ENCODE data around the gene FHOD3.

FHOD3 gene

DNA sequence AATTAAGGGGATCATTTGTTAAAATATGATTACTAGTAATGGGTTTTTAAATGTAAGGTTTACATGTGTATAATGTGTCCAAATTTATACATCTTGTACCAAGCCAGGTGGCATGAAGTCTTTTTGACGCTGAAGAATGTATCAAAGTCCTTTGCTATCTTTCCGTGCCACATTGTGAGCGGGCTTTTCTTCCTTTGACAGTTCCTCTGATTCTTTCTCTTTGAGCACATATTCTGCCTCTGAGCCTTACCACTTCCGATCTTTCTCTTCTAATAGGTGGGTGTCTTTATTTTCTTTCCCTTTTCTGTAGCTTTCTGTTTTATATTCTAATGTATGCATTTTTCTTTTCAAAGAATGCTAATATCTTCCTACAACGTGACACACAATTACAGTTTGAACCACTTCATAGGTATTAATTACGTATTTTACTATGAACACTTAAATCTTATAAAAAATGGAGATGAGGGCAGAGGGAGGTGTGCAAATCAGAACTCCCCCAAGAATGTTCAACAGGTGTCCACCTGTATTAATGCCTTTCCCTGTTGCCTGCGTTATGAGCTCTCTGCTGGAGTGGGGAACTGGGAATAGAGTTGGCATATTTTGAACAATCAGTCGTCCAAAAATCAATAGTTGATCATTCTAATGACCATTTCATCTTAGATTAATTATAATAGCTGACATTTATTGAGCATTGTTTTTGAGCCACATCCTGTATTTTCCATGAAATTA is 355.8 kb downstream of the FHOD3 start:
- TF ChIP-seq, protein P1, sequence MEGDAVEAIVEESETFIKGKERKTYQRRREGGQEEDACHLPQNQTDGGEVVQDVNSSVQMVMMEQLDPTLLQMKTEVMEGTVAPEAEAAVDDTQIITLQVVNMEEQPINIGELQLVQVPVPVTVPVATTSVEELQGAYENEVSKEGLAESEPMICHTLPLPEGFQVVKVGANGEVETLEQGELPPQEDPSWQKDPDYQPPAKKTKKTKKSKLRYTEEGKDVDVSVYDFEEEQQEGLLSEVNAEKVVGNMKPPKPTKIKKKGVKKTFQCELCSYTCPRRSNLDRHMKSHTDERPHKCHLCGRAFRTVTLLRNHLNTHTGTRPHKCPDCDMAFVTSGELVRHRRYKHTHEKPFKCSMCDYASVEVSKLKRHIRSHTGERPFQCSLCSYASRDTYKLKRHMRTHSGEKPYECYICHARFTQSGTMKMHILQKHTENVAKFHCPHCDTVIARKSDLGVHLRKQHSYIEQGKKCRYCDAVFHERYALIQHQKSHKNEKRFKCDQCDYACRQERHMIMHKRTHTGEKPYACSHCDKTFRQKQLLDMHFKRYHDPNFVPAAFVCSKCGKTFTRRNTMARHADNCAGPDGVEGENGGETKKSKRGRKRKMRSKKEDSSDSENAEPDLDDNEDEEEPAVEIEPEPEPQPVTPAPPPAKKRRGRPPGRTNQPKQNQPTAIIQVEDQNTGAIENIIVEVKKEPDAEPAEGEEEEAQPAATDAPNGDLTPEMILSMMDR (IDR thresholded peaks at IDR 0.05; ENCODE audit: extremely low read depth, missing control alignments), result no peak
- no peak for DNase-seq (ENCODE audit: low spot score)

DNA sequence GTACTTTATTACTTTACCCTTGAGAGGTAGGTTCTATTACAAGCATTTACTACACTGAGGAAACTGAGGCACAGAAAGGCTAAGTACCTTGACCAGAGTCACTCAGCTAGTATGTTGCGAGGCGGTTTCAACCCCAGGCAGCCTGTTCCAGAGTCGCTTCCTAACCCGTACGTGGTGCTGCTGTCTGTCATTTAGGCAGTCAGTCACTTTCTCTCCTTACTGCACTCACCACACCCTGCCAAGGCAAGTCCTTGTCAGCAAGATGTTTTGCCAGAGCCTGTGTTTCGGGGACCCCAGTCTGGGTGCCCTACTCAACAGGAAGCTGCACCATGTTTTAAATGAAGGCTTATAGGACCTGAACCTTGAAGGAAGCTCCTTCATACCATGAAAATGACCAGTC is 356.4 kb downstream of the FHOD3 start:
- TF ChIP-seq, protein P1 (IDR thresholded peaks at IDR 0.05; ENCODE audit: extremely low read depth, missing control alignments), result no peak
- DNase-seq (ENCODE audit: low spot score), result no peak

DNA sequence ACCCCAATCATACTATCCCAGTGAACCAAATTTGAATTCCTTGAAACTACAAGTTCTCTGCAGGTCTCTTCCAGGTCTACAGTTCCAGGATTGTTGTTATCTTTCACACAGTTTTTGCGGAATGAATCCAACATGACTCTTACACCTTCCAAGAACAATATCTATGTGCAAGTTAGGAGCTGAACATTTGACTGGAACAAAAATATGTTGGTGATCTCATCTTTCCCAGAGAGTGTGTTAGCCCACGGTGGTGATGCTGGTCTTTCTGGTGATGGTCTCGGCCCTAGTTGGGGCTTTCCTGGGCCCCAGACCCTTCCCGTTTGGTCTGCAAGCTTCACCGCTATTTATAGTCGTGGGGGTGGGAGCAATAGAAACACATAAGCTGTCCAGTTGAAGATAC is 357.6 kb downstream of the FHOD3 start:
- DNase-seq (ENCODE audit: low spot score), result no peak
- TF ChIP-seq, protein P1 (IDR thresholded peaks at IDR 0.05; ENCODE audit: extremely low read depth, missing control alignments), result no peak

DNA sequence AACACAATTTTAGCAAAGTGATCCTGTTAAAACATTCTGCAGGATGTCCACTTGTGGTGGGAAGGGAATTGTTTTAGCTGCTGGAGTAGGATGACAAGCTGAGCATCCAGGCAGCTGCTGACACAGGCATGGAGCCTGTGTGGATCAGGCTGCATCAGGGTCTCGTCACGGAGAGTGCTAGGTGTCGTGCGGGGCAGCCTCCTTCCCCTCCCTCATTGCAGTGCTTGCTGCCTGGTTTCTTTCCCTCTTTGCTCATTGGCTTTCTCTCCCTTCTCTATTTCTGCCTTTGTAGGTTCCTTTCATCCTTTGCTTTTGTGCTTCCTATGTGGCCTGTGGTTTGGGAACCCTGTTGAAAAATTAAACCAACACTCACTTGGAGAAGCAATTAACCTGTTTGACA is 358.4 kb downstream of the FHOD3 start:
- TF ChIP-seq, protein P1 (IDR thresholded peaks at IDR 0.05; ENCODE audit: extremely low read depth, missing control alignments), result no peak
- no peak for DNase-seq (ENCODE audit: low spot score)

DNA sequence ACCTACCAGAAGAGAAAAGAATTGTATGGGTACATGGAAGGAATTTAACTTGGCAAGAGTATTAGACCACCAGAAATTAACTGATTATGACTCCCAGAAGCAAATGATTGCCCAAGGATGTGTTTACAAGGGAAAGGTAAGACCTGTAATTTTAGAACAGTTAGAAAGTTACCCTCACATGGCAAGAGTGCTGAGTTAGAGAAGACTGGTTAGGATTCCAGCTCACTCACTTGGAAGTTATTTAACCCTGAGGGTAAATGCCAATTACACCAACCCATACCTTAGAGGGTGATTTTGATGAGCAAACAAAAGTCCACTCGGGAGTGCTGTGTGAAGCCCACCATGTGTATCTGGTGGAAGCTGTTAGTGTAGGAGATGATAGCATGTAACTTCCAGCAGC is 361.1 kb downstream of the FHOD3 start:
- no peak for DNase-seq (ENCODE audit: low spot score)
- TF ChIP-seq, protein P1 (IDR thresholded peaks at IDR 0.05; ENCODE audit: extremely low read depth, missing control alignments), result no peak

DNA sequence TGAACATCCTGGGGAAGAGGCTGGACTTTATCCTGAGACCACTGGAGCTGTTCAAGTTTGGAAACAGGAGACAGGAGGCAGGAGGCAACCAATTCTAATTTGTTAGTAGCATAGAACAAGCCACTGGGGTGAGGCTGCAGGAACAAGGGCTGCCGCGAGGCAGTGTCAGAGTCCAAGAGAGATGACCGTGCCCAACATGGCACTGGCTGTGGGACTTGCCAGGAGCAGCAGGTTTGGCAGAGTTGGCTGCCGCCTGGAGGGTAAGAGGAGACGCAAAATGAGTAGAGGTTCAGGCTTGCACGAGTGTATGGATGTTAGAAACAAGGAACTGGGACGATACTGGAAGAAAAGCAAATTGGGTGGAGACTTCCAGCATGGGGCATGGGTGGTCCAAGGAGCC is 362.8 kb downstream of the FHOD3 start:
- TF ChIP-seq, protein P1 (IDR thresholded peaks at IDR 0.05; ENCODE audit: extremely low read depth, missing control alignments), result no peak
- no peak for DNase-seq (ENCODE audit: low spot score)

DNA sequence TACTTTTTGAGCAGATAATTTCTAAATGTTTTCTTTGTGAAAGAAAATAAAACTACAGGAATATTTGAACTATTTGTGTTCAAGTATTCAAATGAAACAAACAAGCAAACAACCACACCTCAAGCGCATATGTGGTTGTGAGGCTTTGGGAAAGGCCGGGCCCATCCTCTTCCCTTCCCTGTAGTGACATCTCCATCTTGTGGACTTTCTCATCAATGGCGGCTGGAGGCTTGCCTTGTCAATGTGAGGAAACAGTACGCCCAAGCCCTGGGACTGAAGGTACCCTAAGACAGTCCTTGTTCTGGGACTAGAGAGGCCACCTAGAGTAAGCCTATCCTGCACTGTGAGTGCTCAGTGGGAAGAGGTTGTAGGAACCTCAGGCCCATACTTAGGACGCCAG is 364.5 kb downstream of the FHOD3 start:
- TF ChIP-seq, protein P1 (IDR thresholded peaks at IDR 0.05; ENCODE audit: extremely low read depth, missing control alignments), result peak; percentile 42
- DNase-seq (ENCODE audit: low spot score), result no peak

All from GM20000 (cell line).